ENCODE data around the gene RYR1. TPM values are rescaled to one million over a fixed set of nuclear protein-coding genes. Genes with fewer than 3 reads are reported as not detected.
A peak's percentile ranks its signal among the peaks of the same experiment; 100 is the strongest.

RYR1 gene
- total and polyA plus RNA-seq, 2 of the 13 experiments (the other 11 are each of a cell fraction or from before 2014, with no cell fraction given): 0.03 TPM; not detected in 1

- peak; percentile 98 for TF ChIP-seq ZBTB14 (CRISPR knock-in tag; IDR thresholded peaks at IDR 0.05)
- TF ChIP-seq SAP130 (CRISPR knock-in tag; IDR thresholded peaks at IDR 0.05; ENCODE audit: low read depth): peak; percentile 99
- peak; percentile 67 for TF ChIP-seq ARNT2 (CRISPR knock-in tag; IDR thresholded peaks at IDR 0.05; ENCODE audit: low read depth)
- peak; percentile 78 for TF ChIP-seq ATF1 (CRISPR knock-in tag; IDR thresholded peaks at IDR 0.05)
- TF ChIP-seq POGK (CRISPR knock-in tag; conservative IDR thresholded peaks at IDR 0.05): no peak
- no peak; the same call in 1 of the 2 replicates for TF ChIP-seq CBX5 (CRISPR knock-in tag; IDR thresholded peaks at IDR 0.05; ENCODE audit: borderline replicate concordance)
- peak; percentile 94; the same call in 1 of the 2 replicates for TF ChIP-seq MEIS1 (CRISPR knock-in tag; IDR thresholded peaks at IDR 0.05; ENCODE audit: borderline replicate concordance)
- TF ChIP-seq REL (CRISPR knock-in tag; conservative IDR thresholded peaks at IDR 0.05): 0 out of 2 replicates have a peak, but pooled peaks have one; percentile 20
- no peak for TF ChIP-seq SMARCC2 (IDR thresholded peaks at IDR 0.05)
- TF ChIP-seq, protein P1, sequence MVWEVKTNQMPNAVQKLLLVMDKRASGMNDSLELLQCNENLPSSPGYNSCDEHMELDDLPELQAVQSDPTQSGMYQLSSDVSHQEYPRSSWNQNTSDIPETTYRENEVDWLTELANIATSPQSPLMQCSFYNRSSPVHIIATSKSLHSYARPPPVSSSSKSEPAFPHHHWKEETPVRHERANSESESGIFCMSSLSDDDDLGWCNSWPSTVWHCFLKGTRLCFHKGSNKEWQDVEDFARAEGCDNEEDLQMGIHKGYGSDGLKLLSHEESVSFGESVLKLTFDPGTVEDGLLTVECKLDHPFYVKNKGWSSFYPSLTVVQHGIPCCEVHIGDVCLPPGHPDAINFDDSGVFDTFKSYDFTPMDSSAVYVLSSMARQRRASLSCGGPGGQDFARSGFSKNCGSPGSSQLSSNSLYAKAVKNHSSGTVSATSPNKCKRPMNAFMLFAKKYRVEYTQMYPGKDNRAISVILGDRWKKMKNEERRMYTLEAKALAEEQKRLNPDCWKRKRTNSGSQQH (CRISPR knock-in tag; IDR thresholded peaks at IDR 0.05; ENCODE audit: low read depth): peak; percentile 89
- TF ChIP-seq ZNF10 (CRISPR knock-in tag; IDR thresholded peaks at IDR 0.05; ENCODE audit: borderline replicate concordance, low read depth): no peak
- peak; percentile 27; the same call in 1 of the 2 replicates for TF ChIP-seq PRDM15 (CRISPR knock-in tag; IDR thresholded peaks at IDR 0.05)
- peak; percentile 91 for TF ChIP-seq ZFY (CRISPR knock-in tag; IDR thresholded peaks at IDR 0.05)
- peak; percentile 95 for TF ChIP-seq PHF20 (CRISPR knock-in tag; IDR thresholded peaks at IDR 0.05)
- peak; percentile 36; the same call in 1 of the 2 replicates for TF ChIP-seq HDAC2 (CRISPR knock-in tag; IDR thresholded peaks at IDR 0.05)
- TF ChIP-seq KAT8 (CRISPR knock-in tag; IDR thresholded peaks at IDR 0.05): peak; percentile 98
- no peak for TF ChIP-seq PATZ1 (CRISPR knock-in tag; IDR thresholded peaks at IDR 0.05)
- TF ChIP-seq SCMH1 (CRISPR knock-in tag; IDR thresholded peaks at IDR 0.05; ENCODE audit: borderline replicate concordance): no peak
- TF ChIP-seq ZNF205 (CRISPR knock-in tag; IDR thresholded peaks at IDR 0.05): peak; percentile 77; the same call in 1 of the 2 replicates
Measured at GRCh38 chr19:38618590-38619360, 185.3 kb downstream of the RYR1 start, which contains the start of gene EIF3K (continued).
